GM12873 (cell line): ENCODE data around the gene POU2AF3.

Experiments
- TF ChIP-seq, protein P1 (sequence below): IDR thresholded peaks from 2 replicates; pipeline ENCODE4 v1.5.1; 2012; ENCODE audit warnings: low read depth, mild to moderate bottlenecking, moderate library complexity, low read length, control low read depth; ENCODE audit not compliant: insufficient read depth; ENCODE audit errors: missing control alignments

The POU2AF3 gene

DNA sequence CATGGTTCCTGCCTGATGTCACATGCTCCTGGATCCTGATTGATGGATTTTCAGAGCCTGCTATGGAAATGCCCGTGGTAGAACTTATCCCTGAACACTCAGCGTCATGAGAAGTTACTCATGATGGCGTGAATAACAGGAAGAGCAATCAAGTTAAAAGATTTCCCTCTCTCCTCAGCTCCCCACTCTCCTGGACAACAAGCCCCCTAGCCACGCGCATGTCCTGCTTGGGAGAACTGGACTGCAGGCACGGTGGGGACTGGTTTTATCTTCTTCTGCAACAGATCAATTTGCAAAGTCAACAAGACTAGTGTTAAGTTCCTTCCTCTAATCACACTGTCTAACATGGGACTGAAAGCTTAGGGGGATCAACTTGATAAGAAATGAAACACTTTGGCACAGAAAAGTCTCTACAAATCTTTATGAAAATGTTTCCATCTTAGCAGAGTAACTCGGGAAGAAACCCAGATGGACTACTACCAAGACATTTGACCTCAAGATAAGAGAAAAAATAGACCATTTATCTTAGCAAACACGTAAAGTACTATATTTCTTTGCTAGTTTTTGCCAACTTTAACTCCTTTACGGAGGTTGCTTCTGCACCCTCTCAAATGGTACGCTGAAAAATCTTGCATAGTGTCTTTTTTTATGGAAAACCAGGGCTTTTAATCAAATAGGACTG, 53.2 kb downstream of the POU2AF3 start:
- TF ChIP-seq, protein P1, sequence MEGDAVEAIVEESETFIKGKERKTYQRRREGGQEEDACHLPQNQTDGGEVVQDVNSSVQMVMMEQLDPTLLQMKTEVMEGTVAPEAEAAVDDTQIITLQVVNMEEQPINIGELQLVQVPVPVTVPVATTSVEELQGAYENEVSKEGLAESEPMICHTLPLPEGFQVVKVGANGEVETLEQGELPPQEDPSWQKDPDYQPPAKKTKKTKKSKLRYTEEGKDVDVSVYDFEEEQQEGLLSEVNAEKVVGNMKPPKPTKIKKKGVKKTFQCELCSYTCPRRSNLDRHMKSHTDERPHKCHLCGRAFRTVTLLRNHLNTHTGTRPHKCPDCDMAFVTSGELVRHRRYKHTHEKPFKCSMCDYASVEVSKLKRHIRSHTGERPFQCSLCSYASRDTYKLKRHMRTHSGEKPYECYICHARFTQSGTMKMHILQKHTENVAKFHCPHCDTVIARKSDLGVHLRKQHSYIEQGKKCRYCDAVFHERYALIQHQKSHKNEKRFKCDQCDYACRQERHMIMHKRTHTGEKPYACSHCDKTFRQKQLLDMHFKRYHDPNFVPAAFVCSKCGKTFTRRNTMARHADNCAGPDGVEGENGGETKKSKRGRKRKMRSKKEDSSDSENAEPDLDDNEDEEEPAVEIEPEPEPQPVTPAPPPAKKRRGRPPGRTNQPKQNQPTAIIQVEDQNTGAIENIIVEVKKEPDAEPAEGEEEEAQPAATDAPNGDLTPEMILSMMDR = no peak

DNA sequence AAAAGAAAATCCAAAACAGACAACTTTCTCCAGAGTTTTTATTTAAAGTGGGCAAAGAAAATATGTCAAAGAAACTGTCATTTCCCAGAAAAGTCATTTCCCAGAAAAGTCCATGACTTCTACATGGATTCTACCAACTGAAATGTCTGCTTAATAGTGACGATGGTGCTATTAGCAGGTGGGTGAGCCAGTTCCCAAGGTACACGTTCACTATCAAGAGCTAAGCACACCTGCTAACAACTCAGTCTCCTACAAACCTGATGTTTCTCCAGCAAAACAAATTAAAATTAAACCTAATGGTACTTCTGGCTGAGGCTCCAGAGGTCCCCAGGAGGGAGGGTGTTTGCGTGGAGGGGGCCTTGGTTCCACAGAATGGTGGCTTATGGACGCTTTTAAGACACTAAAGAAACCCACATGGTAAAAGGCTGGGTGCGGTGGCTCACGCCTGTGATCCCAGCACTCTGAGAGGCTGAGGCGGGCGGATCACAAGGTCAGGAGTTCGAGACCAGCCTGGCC, 53.9 kb downstream of the POU2AF3 start:
- TF ChIP-seq, protein P1 = no peak

DNA sequence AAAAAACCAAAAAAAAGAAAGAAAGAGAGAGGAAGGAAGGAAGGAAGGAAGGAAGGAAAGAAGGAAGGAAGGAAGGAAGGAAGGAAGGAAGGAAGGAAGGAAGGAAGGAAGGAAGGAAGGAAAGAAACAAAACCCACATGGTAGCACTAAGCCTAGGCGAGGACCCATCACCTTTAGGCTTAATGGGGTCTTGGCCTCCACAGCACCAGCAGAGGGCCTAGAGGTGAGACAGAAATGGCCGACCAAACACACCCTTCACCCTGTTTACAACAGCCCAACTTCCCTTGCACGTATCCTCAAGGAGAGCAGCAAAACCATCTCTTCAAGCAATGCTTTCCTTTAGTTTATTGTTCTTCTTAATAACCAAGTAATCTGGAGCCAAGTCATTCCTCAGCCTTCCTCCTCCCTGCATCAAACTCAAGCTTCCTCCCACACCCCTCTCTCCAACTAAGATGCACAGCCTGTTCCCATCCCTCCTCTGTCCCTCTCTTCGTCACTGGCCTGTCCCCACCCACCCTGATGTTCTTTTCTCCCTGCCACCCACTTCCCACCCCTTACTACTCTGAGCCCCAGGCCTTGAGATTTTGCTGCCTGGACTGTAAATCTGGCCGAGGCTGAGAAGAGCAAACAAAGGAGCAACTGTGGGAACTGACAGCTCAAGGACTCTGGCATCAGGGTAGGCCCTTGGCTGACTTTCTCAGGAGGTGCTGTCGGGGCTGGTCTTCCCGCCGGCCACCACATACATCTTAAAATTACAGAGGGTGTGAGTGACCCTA, 54.8 kb downstream of the POU2AF3 start:
- TF ChIP-seq, protein P1 = peak; percentile 31

DNA sequence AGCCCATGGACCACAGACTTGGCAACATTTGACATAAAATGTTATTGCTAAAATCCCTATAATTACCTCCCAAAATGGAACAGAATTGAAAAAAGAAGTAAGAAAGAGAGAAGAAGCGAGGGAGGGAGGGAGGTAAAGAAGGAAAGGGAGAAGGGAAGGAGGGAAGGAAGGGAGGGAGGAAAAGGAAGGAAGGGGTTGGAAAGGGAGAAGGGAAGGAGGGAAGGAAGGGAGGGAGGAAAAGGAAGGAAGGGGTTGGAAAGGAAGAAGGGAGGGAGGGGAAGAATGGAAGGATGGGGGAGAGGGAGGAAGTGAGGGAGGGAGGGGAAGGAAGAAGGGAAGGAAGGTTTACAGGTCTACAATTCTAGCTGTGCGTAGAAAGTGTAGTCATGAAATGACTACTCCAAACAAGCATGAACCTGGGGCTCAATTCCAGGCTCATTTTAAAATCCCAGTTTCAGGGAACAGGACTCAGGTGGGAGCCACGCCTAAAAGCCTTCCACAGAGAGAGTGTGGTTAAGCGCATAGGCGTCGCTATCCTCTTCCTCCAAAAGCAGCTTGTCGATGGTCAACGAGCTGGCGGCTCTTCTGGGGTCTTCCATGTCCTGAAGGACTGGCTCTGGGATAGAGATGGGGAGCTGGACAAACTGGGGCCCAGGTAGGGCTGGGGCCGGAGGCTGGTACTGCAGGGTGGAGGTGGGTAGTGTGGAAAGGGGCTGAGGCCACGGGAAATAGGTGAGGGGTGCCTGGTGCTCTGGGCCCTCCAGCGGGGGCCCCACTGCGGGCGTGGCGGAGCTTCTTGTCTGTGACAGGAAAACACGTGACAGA, 55.6 kb downstream of the POU2AF3 start:
- TF ChIP-seq, protein P1 = no peak

DNA sequence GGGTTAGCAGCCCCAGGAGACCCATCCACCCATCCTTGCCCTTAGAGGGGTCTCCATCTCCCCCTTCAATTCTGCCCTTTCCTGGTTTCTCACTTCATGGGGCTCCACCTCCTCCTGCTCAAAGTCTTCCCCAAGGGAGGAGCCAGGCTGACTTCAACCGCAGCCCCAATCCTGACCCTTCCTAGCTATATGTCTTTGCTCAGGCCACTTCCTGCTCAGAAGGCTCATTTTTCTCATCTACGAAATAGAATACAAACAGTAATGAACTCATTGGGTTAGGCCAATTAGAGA, 56.2 kb downstream of the POU2AF3 start:
- TF ChIP-seq, protein P1 = no peak

DNA sequence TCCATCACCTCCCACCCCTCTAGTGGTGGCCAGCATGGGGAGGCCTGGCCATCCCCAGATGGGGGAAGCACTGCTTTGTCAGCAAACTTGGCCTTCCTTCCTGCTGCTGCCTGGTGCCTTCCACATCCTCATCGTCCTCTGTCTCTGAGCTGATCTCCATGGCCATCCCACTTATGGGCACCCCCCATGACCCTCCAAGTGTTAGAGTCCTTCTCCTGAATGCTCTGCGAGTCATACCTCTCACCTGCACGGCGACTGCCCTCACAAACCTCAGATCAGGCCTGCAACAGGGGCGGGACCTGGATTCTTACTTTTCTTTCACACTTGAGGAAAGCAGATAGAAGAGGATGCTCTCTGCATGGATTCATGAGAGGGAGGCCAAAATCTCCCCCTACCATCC, 56.8 kb downstream of the POU2AF3 start:
- TF ChIP-seq, protein P1 = no peak
